ENCODE measurements around the gene ZNF580.

DNA sequence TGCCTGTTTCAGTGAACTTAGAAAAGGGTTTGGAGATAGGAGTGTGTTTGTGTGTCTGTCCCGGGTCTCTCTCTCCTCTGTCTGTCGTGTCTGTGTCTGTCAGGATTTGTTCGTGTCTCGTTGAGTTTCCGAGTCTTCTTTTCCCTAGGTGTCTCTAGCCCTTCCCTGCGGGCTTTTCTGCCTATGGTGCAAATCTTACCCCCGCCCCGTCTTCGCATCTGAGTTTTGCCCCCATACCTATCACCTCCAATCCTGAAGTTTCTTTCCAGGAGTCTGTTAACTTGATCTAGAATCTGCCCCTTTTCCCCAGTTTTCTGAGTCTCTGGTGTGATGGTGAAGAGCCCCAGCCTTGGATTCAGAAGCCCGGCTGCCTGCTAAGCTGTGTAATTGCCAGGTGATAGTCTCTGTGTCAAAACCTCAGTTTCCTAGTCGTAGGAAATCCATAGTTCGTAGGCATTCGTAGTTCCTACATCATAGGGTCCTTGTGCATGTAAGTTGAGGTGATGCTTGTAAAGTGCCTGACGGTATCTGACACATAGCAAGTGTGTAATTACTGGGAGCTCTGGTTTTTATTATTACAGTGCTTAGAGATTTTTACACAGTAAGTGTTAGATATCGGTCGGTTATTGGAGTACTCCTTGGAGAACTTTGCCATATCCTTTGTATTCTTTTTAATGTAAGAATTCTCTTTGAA lies 35.0 kb downstream of the ZNF580 start:
- no peak for TF ChIP-seq ASH2L (IDR thresholded peaks at IDR 0.05; ENCODE audit: low read length)
- TF ChIP-seq, protein P1, sequence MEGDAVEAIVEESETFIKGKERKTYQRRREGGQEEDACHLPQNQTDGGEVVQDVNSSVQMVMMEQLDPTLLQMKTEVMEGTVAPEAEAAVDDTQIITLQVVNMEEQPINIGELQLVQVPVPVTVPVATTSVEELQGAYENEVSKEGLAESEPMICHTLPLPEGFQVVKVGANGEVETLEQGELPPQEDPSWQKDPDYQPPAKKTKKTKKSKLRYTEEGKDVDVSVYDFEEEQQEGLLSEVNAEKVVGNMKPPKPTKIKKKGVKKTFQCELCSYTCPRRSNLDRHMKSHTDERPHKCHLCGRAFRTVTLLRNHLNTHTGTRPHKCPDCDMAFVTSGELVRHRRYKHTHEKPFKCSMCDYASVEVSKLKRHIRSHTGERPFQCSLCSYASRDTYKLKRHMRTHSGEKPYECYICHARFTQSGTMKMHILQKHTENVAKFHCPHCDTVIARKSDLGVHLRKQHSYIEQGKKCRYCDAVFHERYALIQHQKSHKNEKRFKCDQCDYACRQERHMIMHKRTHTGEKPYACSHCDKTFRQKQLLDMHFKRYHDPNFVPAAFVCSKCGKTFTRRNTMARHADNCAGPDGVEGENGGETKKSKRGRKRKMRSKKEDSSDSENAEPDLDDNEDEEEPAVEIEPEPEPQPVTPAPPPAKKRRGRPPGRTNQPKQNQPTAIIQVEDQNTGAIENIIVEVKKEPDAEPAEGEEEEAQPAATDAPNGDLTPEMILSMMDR (IDR thresholded peaks at IDR 0.05; ENCODE audit: control extremely low read depth in 1 of 3, insufficient read depth in 1 of 3, low read depth in 1 of 3, low read length in 3 of 3) = no peak
- no peak for TF ChIP-seq POLR2A (IDR thresholded peaks at IDR 0.05; ENCODE audit: control extremely low read depth in 1 of 2, low read depth in 2 of 2, low read length in 2 of 2)
- TF ChIP-seq, protein P2, sequence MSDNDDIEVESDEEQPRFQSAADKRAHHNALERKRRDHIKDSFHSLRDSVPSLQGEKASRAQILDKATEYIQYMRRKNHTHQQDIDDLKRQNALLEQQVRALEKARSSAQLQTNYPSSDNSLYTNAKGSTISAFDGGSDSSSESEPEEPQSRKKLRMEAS (IDR thresholded peaks at IDR 0.05) = no peak
- no peak for TF ChIP-seq TAF1 (IDR thresholded peaks at IDR 0.05; ENCODE audit: low read depth, low read length)
- TF ChIP-seq RNF2 (IDR thresholded peaks at IDR 0.05; ENCODE audit: borderline replicate concordance, low read depth, low read length, missing control alignments, poor library complexity, severe bottlenecking) = no peak
- TF ChIP-seq EP300 (IDR thresholded peaks at IDR 0.05; ENCODE audit: borderline replicate concordance in 1 of 2, low read depth in 2 of 2, low read length in 2 of 2) = no peak

Data from H1 (cell line).